ENCODE measurements around the gene ZFP90.

DNA sequence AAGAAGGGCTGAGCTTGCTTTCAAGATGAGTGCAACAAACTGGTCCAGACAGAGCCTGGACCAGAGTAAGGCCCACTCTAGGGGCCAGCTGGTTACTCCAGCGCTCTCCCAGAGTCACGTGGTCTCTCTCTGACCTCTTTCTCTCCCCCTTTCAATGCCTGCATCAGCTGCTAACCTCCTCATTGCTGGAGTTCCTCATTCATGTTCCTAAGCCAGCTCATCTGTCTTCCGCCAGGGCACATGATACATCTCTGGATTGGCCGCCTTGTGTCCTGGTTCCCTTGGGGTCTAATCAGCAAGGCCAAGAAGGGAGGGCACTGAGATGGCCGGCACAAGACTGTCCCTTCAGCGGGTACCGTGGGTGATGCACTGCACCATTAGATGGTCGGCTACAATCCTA lies 26.9 kb upstream of the ZFP90 start:
- TF ChIP-seq POLR2AphosphoS5 (IDR thresholded peaks at IDR 0.05; ENCODE audit: low read depth, low read length) (no peak), POLR2A (IDR thresholded peaks at IDR 0.05; ENCODE audit: low read depth, low read length) (no peak), TAF1 (IDR thresholded peaks at IDR 0.05; ENCODE audit: borderline replicate concordance, low read depth, low read length) (no peak)
